WI38 (cell line): ENCODE data around the gene FGF14.
"Not testable (repeated sequence)": the region's sequence is repeated elsewhere in the genome, so short reads cannot be mapped to it uniquely, and the experiment has no call there.

Source experiments
- H3K4me3 ChIP-seq: 2 replicates; pipeline ENCODE4 v1.5.1; 2011; ENCODE audit warnings: low read depth, mild to moderate bottlenecking, control low read depth, low read length
- CTCF ChIP-seq: IDR thresholded peaks from 2 replicates; pipeline ENCODE4 v1.5.1; 2012; ENCODE audit warnings: low read depth, mild to moderate bottlenecking, control low read depth, low read length

Gene FGF14

GRCh38 chr13:102021777-102022176, 380.1 kb downstream of the FGF14 start:
- H3K4me3 ChIP-seq, result no peak overlapping the region
- no peak for TF ChIP-seq CTCF

GRCh38 chr13:102020611-102021216, 381.1 kb downstream of the FGF14 start:
- no peak for TF ChIP-seq CTCF

GRCh38 chr13:102018716-102019115, 383.1 kb downstream of the FGF14 start:
- H3K4me3 ChIP-seq, result no peak overlapping the region
- TF ChIP-seq CTCF, result no peak

More at GRCh38 chr13:102020611-102021216, 381.1 kb downstream of the FGF14 start:
- H3K4me3 ChIP-seq, result no peak overlapping the region

GRCh38 chr13:102017248-102017647, 384.6 kb downstream of the FGF14 start:
- H3K4me3 ChIP-seq, result no peak overlapping the region
- TF ChIP-seq CTCF, result no peak

- TF ChIP-seq CTCF, result no peak
- H3K4me3 ChIP-seq, result no peak overlapping the region
These were observed 389.3 kb downstream of the FGF14 start for GRCh38 chr13:102012299-102013293.

GRCh38 chr13:102011455-102011854, 390.4 kb downstream of the FGF14 start:
- not testable (repeated sequence) for H3K4me3 ChIP-seq

GRCh38 chr13:102003848-102004570, 397.8 kb downstream of the FGF14 start:
- H3K4me3 ChIP-seq, result no peak overlapping the region
- no peak for TF ChIP-seq CTCF
